HEK293 (cell line): ENCODE results near the gene RNF151.
A peak's percentile ranks its signal among the peaks of the same experiment; 100 is the strongest.

Experiments used
- BCL11A ChIP-seq: fragments of 450-650 bp; formaldehyde crosslinking; IDR thresholded peaks from 2 replicates; pipeline ENCODE4 v1.5.1; 2016; ENCODE audit warnings: low read depth, missing biosample characterization, missing genetic modification characterization
- KLF1 ChIP-seq: fragments of 450-650 bp; formaldehyde crosslinking; IDR thresholded peaks from 2 replicates; pipeline ENCODE4 v1.5.1; 2016; ENCODE audit warnings: missing biosample characterization, missing genetic modification characterization
- KLF9 ChIP-seq: fragments of 450-650 bp; formaldehyde crosslinking; IDR thresholded peaks from 2 replicates; pipeline ENCODE4 v1.5.1; 2016; ENCODE audit warnings: missing biosample characterization, missing genetic modification characterization, low read depth
- ZBTB17 ChIP-seq: fragments of 450-650 bp; formaldehyde crosslinking; IDR thresholded peaks from 2 replicates; pipeline ENCODE4 v1.5.1; 2016; ENCODE audit warnings: missing biosample characterization, missing genetic modification characterization
- ZBTB49 ChIP-seq: fragments of 450-650 bp; formaldehyde crosslinking; IDR thresholded peaks from 2 replicates; pipeline ENCODE4 v1.5.1; 2016; ENCODE audit warnings: missing biosample characterization, missing genetic modification characterization, low read depth
- ZBTB6 ChIP-seq: fragments of 450-650 bp; formaldehyde crosslinking; IDR thresholded peaks from 2 replicates; pipeline ENCODE4 v1.5.1; 2017; ENCODE audit warnings: missing biosample characterization, missing genetic modification characterization
- ZIC2 ChIP-seq: fragments of 450-650 bp; formaldehyde crosslinking; IDR thresholded peaks from 2 replicates; pipeline ENCODE4 v1.5.1; 2016; ENCODE audit warnings: missing biosample characterization, missing genetic modification characterization
- ZNF121 ChIP-seq: fragments of 450-650 bp; formaldehyde crosslinking; IDR thresholded peaks from 2 replicates; pipeline ENCODE4 v1.5.1; 2016; ENCODE audit warnings: missing biosample characterization, missing genetic modification characterization
- ZNF133 ChIP-seq: fragments of 450-650 bp; formaldehyde crosslinking; IDR thresholded peaks from 2 replicates; pipeline ENCODE4 v1.5.1; 2016; ENCODE audit warnings: missing biosample characterization, missing genetic modification characterization
- ZNF155 ChIP-seq: fragments of 450-650 bp; formaldehyde crosslinking; IDR thresholded peaks from 2 replicates; pipeline ENCODE4 v1.5.1; 2016; ENCODE audit warnings: missing biosample characterization, missing genetic modification characterization
- ZNF157 ChIP-seq: fragments of 450-650 bp; formaldehyde crosslinking; IDR thresholded peaks from 2 replicates; pipeline ENCODE4 v1.5.1; 2016; ENCODE audit warnings: missing biosample characterization, missing genetic modification characterization
- ZNF16 ChIP-seq: fragments of 450-650 bp; formaldehyde crosslinking; IDR thresholded peaks from 2 replicates; pipeline ENCODE4 v1.5.1; 2016; ENCODE audit warnings: low read depth, missing biosample characterization, missing genetic modification characterization
- ZNF174 ChIP-seq: fragments of 450-650 bp; formaldehyde crosslinking; IDR thresholded peaks from 2 replicates; pipeline ENCODE4 v1.5.0; 2017; ENCODE audit warnings: missing biosample characterization, mild to moderate bottlenecking, missing genetic modification characterization
- ZNF596 ChIP-seq: fragments of 450-650 bp; IDR thresholded peaks from 2 replicates; pipeline ENCODE4 v1.5.0; 2018; ENCODE audit warnings: missing biosample characterization, mild to moderate bottlenecking, missing genetic modification characterization, moderate library complexity
- ZNF623 ChIP-seq: fragments of 450-650 bp; formaldehyde crosslinking; IDR thresholded peaks from 2 replicates; pipeline ENCODE4 v1.5.1; 2016; ENCODE audit warnings: missing biosample characterization, missing genetic modification characterization
- ZNF629 ChIP-seq: fragments of 450-650 bp; formaldehyde crosslinking; IDR thresholded peaks from 2 replicates; pipeline ENCODE4 v1.5.1; 2017; ENCODE audit warnings: missing biosample characterization, missing genetic modification characterization
- ZNF658 ChIP-seq: fragments of 450-650 bp; formaldehyde crosslinking; IDR thresholded peaks from 2 replicates; pipeline ENCODE4; 2016; ENCODE audit warnings: missing biosample characterization, missing genetic modification characterization
- ZNF792 ChIP-seq: fragments of 450-650 bp; formaldehyde crosslinking; IDR thresholded peaks from 2 replicates; pipeline ENCODE4 v1.5.1; 2016; ENCODE audit warnings: missing biosample characterization, missing genetic modification characterization
- ZSCAN18 ChIP-seq: fragments of 450-650 bp; formaldehyde crosslinking; IDR thresholded peaks from 2 replicates; pipeline ENCODE4 v1.5.1; 2016; ENCODE audit warnings: missing biosample characterization, missing genetic modification characterization
- TF ChIP-seq, protein P1 (sequence below): fragments of 450-650 bp; formaldehyde crosslinking; IDR thresholded peaks from 2 replicates; pipeline ENCODE4 v1.5.1; 2016; ENCODE audit warnings: missing biosample characterization, missing genetic modification characterization, borderline replicate concordance
- TF ChIP-seq, protein P2 (sequence below): fragments of 450-650 bp; formaldehyde crosslinking; IDR thresholded peaks from 2 replicates; pipeline ENCODE4 v1.5.1; 2017; ENCODE audit warnings: missing biosample characterization, missing genetic modification characterization
- TF ChIP-seq, protein P3 (sequence below): fragments of 450-650 bp; formaldehyde crosslinking; conservative IDR thresholded peaks from 2 replicates; pipeline ENCODE4 v1.5.1; 2016; ENCODE audit warnings: low read depth, missing biosample characterization, missing genetic modification characterization

Gene RNF151

DNA sequence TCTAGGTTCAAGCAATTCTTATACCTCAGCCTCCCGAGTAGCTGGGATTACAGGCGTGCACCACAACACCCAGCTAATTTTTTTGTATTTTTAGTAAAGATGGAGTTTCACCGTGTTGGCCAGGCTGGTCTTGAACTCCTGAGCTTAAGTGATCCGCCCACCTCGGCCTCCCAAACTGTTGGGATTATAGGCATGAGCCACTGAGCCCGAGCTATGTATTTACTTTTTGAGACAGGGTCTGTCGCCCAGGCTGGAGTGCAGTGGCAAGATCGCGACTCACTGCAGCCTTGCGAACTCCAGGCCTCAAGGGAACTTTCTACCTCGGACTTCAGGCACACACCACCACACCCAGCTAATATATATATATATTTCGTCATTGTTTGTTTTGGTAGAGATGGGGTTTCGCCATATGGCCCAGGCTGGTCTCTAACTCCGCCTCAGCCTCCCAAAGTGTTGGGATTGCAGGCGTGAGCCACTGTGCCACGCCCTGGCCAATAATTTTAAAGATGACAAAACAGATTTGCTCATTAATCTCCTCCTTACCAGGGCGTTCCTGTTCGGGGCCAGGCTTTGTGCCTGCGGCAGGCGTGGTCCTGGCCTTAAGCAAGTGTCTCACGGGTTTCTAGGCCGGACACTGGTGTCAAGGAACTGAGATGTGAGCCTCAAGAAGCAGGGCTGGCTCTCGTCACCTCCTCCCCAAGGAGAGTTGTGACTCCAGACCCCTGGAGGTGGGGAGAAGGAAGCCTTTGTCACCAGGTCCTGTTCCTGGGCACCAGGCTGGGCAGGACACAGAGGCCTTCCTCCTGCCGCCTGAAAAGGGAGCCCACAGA is 48.7 kb downstream of the RNF151 start (continued):
- no peak for TF ChIP-seq ZBTB49 (tag by site-specific recombination)
- no peak for TF ChIP-seq ZNF658
- peak; percentile 34; the same call in 1 of the 2 replicates for TF ChIP-seq KLF9 (tag by site-specific recombination)
- no peak for TF ChIP-seq ZNF16 (tag by site-specific recombination)
- TF ChIP-seq ZNF629, result peak; percentile 85
- TF ChIP-seq ZNF623 (tag by site-specific recombination), result no peak
- TF ChIP-seq, protein P1, sequence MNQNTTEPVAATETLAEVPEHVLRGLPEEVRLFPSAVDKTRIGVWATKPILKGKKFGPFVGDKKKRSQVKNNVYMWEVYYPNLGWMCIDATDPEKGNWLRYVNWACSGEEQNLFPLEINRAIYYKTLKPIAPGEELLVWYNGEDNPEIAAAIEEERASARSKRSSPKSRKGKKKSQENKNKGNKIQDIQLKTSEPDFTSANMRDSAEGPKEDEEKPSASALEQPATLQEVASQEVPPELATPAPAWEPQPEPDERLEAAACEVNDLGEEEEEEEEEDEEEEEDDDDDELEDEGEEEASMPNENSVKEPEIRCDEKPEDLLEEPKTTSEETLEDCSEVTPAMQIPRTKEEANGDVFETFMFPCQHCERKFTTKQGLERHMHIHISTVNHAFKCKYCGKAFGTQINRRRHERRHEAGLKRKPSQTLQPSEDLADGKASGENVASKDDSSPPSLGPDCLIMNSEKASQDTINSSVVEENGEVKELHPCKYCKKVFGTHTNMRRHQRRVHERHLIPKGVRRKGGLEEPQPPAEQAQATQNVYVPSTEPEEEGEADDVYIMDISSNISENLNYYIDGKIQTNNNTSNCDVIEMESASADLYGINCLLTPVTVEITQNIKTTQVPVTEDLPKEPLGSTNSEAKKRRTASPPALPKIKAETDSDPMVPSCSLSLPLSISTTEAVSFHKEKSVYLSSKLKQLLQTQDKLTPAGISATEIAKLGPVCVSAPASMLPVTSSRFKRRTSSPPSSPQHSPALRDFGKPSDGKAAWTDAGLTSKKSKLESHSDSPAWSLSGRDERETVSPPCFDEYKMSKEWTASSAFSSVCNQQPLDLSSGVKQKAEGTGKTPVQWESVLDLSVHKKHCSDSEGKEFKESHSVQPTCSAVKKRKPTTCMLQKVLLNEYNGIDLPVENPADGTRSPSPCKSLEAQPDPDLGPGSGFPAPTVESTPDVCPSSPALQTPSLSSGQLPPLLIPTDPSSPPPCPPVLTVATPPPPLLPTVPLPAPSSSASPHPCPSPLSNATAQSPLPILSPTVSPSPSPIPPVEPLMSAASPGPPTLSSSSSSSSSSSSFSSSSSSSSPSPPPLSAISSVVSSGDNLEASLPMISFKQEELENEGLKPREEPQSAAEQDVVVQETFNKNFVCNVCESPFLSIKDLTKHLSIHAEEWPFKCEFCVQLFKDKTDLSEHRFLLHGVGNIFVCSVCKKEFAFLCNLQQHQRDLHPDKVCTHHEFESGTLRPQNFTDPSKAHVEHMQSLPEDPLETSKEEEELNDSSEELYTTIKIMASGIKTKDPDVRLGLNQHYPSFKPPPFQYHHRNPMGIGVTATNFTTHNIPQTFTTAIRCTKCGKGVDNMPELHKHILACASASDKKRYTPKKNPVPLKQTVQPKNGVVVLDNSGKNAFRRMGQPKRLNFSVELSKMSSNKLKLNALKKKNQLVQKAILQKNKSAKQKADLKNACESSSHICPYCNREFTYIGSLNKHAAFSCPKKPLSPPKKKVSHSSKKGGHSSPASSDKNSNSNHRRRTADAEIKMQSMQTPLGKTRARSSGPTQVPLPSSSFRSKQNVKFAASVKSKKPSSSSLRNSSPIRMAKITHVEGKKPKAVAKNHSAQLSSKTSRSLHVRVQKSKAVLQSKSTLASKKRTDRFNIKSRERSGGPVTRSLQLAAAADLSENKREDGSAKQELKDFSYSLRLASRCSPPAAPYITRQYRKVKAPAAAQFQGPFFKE, result no peak
- TF ChIP-seq ZBTB6 (tag by site-specific recombination), result no peak
- TF ChIP-seq, protein P2, sequence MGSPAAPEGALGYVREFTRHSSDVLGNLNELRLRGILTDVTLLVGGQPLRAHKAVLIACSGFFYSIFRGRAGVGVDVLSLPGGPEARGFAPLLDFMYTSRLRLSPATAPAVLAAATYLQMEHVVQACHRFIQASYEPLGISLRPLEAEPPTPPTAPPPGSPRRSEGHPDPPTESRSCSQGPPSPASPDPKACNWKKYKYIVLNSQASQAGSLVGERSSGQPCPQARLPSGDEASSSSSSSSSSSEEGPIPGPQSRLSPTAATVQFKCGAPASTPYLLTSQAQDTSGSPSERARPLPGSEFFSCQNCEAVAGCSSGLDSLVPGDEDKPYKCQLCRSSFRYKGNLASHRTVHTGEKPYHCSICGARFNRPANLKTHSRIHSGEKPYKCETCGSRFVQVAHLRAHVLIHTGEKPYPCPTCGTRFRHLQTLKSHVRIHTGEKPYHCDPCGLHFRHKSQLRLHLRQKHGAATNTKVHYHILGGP (tag by site-specific recombination), result no peak
- TF ChIP-seq ZNF155 (tag by site-specific recombination), result no peak
- no peak for TF ChIP-seq ZSCAN18 (tag by site-specific recombination)
- peak; percentile 88 for TF ChIP-seq ZBTB17 (tag by site-specific recombination)
- TF ChIP-seq KLF1 (tag by site-specific recombination), result peak; percentile 100
- no peak for TF ChIP-seq BCL11A (tag by site-specific recombination)
- no peak for TF ChIP-seq ZNF174 (tag by site-specific recombination)
- TF ChIP-seq ZNF157 (tag by site-specific recombination), result no peak
- no peak for TF ChIP-seq ZNF792 (tag by site-specific recombination)
- TF ChIP-seq ZIC2 (tag by site-specific recombination), result no peak
- TF ChIP-seq ZNF596 (tag by site-specific recombination), result no peak
- no peak for TF ChIP-seq ZNF133 (tag by site-specific recombination)
- TF ChIP-seq ZNF121, result no peak
- TF ChIP-seq, protein P3, sequence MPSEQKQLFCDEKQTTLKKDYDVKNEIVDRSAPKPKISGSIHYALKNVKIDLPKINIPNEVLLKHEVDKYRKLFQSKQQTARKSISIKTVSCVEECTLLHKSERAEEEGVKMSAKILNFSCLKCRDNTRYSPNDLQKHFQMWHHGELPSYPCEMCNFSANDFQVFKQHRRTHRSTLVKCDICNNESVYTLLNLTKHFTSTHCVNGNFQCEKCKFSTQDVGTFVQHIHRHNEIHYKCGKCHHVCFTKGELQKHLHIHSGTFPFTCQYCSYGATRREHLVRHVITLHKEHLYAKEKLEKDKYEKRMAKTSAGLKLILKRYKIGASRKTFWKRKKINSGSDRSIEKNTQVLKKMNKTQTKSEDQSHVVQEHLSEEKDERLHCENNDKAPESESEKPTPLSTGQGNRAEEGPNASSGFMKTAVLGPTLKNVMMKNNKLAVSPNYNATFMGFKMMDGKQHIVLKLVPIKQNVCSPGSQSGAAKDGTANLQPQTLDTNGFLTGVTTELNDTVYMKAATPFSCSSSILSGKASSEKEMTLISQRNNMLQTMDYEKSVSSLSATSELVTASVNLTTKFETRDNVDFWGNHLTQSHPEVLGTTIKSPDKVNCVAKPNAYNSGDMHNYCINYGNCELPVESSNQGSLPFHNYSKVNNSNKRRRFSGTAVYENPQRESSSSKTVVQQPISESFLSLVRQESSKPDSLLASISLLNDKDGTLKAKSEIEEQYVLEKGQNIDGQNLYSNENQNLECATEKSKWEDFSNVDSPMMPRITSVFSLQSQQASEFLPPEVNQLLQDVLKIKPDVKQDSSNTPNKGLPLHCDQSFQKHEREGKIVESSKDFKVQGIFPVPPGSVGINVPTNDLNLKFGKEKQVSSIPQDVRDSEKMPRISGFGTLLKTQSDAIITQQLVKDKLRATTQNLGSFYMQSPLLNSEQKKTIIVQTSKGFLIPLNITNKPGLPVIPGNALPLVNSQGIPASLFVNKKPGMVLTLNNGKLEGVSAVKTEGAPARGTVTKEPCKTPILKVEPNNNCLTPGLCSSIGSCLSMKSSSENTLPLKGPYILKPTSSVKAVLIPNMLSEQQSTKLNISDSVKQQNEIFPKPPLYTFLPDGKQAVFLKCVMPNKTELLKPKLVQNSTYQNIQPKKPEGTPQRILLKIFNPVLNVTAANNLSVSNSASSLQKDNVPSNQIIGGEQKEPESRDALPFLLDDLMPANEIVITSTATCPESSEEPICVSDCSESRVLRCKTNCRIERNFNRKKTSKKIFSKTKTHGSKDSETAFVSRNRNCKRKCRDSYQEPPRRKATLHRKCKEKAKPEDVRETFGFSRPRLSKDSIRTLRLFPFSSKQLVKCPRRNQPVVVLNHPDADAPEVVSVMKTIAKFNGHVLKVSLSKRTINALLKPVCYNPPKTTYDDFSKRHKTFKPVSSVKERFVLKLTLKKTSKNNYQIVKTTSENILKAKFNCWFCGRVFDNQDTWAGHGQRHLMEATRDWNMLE (tag by site-specific recombination), result no peak
